HG02678 (cell line): ENCODE data around the gene SUPT6H.
A peak's percentile ranks its signal among the peaks of the same experiment; 100 is the strongest.
"Not testable (repeated sequence)": the region's sequence is repeated elsewhere in the genome, so short reads cannot be mapped to it uniquely, and the experiment has no call there.

ENCODE experiments used
- ATAC-seq: cut with Tn5 transposase; IDR thresholded peaks from one replicate; pipeline ENCODE4 v1.9.1; 2021; ENCODE audit warnings: mild to moderate bottlenecking, moderate library complexity; ENCODE audit not compliant: unreplicated experiment

The SUPT6H gene

DNA sequence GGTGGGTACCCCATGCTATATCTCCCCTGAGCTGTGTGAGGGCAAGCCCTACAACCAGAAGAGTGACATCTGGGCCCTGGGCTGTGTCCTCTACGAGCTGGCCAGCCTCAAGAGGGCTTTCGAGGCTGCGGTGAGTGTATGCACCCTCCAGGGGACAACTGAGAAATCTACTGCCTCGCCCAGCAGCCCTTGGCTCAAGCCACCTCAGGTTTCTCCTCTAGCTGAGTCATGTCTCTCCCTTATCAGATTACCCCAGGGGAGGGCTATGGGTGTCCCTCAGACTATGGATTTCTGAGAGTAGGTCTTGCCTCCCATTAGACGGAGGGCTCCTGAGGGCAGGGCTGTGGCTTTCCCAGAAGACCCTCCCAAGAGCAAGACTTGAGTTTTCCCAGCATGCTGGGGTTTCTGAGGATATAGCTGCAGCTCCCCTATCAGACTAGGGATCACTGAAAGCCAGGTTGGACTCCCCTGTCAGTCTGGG, 73.3 kb downstream of the SUPT6H start:
- no peak for ATAC-seq

GRCh38 chr17:28735913-28736769, 74.1 kb downstream of the SUPT6H start:
- not testable (repeated sequence) for ATAC-seq

GRCh38 chr17:28737316-28737715, 75.3 kb downstream of the SUPT6H start:
- no peak for ATAC-seq

DNA sequence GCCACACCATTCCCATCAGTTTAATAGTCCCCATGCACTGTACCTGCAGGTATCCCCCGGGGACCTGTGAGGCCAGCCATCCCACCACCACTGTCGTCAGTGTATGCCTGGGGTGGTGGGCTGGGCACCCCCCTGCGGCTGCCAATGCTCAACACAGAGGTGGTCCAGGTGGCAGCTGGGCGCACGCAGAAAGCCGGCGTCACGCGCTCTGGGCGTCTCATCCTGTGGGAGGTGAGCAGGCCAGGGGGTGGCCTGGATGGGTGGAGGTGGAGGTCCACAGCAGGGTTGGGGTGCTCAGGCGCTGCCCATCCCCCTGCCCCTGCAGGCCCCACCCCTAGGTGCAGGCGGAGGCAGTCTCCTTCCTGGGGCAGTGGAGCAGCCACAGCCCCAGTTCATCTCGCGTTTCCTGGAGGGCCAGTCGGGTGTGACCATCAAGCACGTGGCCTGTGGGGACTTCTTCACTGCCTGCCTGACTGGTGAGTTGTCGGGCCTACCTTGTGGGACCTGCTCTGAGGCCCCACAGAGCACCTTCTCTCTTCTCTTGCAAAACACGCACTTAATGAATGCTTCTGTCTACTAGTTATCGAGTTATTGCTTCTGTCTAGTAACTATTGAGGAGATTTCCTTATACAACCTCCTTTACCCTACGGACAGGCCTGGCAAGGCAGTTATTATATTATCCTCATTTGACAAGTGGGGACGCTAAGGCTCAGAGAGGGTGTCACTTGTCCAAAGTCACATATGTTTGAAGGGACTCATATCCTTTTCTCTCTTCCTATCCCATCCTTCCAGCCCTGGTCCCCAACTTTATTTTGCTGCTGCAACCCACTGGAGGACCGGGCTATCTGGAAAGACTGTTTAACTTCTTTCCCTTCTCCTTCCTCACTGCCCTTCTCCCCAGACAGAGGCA, 76.0 kb downstream of the SUPT6H start:
- ATAC-seq: peak; percentile 72

GRCh38 chr17:28738680-28739384, 76.8 kb downstream of the SUPT6H start:
- no peak for ATAC-seq

DNA sequence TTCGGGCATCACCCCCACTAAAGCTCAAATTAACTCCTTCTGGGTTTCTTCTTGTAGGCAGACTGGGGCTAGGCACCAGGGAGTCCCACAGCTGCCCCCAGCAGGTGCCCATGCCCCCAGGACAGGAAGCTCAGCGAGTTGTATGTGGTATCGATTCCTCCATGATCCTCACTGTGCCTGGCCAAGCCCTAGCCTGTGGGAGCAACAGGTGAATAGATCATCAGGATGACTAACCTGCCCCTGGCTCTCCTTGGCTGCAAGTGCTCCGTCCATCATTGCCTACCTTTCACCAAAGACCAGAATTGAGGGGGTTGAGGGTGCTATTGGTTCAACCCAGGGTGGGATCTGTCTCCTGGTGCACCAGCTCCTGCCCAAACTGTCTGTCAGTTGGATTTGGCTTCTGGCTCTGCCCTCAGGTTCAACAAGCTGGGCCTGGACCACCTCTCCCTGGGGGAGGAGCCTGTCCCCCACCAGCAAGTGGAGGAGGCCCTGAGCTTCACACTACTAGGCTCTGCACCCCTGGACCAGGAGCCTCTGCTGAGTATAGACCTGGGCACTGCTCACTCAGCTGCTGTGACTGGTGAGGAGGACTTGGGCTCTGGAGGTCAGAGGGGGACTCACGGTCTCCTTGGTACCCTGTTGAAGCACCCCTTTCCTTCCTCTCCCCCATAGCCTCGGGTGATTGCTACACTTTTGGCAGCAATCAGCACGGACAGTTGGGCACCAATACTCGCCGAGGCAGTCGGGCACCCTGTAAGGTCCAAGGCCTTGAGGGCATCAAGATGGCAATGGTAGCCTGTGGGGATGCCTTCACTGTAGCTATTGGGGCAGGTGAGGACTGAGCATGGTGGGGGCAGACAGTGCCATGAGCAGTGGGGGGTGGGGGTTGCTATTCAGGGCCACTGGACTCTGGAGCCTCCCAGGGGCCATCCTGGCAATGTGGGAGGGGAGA, 78.7 kb downstream of the SUPT6H start:
- ATAC-seq: no peak

DNA sequence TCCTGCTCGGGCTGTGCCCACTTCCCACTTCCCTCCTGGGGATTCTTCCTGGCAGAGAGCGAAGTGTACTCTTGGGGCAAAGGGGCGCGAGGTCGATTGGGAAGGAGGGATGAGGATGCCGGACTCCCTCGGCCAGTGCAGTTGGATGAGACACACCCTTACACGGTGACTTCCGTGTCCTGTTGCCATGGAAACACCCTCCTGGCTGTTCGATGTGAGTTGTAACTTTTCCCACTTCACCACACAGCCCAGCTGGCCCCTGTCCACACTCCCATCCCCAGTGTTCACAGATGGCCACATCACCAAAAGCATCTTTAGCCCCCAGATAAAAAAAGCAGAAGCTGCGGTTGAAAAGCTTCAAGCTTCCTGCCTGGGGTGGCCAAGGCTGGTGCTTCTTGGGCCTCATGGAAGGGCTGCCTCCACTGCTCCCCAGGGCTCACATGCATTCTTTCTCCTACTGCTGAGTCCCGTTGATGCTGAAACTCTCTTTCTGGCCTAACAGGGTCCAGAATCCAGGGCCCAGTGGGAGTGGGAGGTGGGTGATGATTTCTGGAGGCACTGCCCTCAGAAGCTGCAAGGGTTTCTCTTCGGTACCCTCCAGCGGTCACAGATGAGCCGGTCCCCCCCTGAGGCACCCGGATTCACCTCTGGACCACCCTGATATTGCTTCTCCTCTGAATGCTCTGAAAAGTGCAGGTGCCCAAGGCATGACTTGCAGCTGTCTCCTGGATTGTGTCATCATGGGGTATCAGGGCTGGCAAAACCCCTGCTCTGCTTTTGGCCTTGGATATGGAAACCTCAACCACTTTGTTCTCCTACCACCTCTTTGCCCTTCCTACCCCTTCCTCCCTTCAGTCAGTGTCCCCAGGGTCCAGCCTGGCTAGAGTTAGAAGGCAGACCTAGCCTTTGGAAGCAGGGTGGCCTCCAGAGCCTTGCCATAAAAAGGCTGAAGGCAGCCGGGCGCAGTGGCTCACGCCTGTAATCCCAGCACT, 79.6 kb downstream of the SUPT6H start:
- no peak for ATAC-seq

GRCh38 chr17:28743243-28744103, 81.5 kb downstream of the SUPT6H start, which contains the start of gene TRAF4:
Gene TRAF4, plus strand, starts transcription at chr17:28744011. Its CDS starts 102 bp downstream, at chr17:28744113.
- peak; percentile 69 for ATAC-seq

DNA sequence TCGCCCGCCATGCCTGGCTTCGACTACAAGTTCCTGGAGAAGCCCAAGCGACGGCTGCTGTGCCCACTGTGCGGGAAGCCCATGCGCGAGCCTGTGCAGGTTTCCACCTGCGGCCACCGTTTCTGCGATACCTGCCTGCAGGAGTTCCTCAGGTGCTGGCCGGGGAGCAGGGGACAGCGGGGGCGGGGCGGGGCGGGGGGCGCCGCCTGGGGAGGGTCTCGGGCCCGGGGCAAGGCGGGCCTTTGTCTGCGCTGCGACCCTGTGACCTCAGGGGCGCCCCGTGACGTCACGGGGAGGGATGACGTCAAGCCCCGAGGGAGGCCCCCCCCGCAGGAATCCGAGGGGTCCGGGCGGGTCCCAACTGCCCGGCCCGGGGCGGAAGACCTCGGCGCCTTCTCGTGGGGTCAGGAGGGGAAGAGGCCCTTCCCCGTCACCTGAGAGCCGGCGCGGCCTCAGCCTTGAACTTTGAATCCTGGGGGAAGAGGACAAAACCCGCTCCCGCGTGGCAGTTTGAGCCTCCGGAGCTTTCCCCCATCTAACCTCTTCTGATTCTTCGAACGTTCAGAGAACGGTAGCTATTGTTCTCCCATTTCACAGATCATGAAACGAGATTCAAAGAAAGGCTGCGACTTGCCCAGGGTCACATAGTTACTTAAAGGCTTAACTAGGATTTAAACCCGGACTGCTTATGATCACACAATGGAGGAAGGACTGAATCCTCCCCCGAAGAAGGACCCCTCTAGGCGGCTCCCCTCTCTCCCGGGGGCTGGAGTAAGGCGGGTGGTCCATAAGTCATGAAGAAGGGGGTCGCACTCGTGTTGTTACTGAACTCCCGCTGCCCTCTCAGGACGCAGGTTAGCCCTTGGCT, 82.3 kb downstream of the SUPT6H start:
- ATAC-seq: peak; percentile 26

DNA sequence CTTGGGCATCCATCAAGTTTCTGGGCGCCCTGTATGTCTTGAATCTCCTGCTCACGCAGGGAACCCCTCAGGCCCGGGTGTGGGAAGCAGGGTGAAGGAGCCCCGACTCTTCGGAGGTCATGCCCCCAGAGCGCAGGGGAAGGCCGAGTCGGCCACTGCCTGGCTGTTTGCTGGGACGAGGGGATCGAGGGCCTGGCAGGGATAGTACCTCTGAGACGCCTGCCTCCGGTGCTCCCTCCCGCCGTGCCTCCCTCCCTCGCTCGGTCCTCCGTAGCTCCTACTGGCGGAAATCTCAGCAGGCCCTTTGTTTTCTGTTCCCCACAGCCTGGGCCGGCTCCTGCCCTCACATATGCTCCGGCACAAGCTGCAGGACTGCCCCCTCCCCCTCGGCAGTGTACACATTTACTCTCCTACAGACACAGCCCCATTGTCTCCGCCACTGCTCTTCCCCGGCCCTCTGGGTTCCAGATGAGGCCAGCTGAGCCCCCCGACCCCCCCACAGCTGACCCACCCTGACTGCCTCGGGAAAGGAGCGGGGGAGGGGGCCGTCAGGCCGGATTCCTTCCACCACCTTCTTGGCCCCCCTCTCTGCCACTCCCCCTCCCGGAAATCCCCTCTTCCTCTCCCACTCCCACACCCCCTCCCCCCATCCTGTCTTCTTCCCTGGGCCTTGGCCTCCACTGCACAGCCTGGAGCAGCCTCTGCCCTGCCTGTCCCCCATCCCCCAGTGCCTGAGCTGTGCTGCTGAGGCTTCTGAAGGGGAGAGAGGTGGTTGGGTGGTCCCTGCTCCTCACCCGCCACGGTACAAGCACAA, 83.2 kb downstream of the SUPT6H start:
- ATAC-seq: no peak

GRCh38 chr17:28745786-28746411, 83.9 kb downstream of the SUPT6H start:
- ATAC-seq: no peak

GRCh38 chr17:28746611-28747050, 84.6 kb downstream of the SUPT6H start:
- ATAC-seq: no peak

GRCh38 chr17:28747051-28747691, 85.2 kb downstream of the SUPT6H start:
- ATAC-seq: no peak

DNA sequence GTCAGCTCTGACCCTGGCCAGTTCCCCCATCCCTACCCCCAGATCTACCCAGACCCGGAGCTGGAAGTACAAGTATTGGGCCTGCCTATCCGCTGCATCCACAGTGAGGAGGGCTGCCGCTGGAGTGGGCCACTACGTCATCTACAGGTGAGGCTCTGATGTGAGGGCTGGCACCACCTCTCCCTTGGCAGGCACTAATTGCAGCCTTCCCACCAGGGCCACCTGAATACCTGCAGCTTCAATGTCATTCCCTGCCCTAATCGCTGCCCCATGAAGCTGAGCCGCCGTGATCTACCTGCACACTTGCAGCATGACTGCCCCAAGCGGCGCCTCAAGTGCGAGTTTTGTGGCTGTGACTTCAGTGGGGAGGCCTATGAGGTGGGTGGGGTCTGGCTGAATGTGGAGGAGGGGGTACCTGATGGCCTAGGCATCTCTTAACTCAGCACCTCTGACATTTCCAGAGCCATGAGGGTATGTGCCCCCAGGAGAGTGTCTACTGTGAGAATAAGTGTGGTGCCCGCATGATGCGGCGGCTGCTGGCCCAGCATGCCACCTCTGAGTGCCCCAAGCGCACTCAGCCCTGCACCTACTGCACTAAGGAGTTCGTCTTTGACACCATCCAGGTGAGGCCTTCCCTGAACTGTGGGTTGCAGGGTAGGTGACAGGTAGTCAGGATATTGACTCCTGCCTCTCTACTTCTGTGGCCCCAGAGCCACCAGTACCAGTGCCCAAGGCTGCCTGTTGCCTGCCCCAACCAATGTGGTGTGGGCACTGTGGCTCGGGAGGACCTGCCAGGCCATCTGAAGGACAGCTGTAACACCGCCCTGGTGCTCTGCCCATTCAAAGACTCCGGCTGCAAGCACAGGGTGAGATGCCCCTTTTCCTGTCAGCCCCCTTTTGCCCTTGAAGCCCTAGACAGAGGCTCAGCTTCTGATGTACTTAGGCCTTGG, 86.1 kb downstream of the SUPT6H start:
- ATAC-seq: no peak
